GM23248 (cell line): ENCODE measurements around the gene TPRG1L.

Experiments used
- EZH2 ChIP-seq: fragments of 200-600 bp; sonication (generic); IDR thresholded peaks from 2 replicates; pipeline ENCODE4 v1.6.1; 2018; ENCODE audit warnings: antibody characterized with exemption, mild to moderate bottlenecking; ENCODE audit not compliant: insufficient read depth, poor library complexity, severe bottlenecking
- EZH2phosphoT487 ChIP-seq: fragments of 200-600 bp; sonication (generic); IDR thresholded peaks from 2 replicates; pipeline ENCODE4 v1.6.1; 2018; ENCODE audit warnings: antibody characterized with exemption, moderate library complexity, mild to moderate bottlenecking, low read depth; ENCODE audit not compliant: insufficient read depth

DNA sequence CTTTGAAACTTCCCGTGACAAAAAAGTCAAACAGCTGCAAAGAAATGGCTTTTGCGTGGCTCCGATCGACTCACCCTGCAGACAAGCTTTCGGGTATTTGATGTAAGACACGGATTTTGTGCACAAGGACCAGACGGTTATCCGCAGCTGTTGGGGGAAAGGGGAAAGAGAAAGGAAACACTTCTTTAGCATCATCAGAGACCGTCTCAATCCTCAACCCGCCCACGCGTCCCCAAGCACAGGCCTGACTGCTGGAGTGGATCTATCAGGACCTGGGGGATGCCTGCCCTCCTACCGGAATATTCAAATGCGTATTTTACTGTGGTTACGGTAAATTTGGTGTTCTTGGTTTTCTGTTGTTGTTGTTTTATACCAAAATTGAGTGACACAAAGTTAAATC, 13.9 kb downstream of the TPRG1L start:
- TF ChIP-seq EZH2phosphoT487 (no peak), EZH2 (no peak)
